NCI-H1417 treated with DMSO at 0.1 percent for 48 hours (cell line): ENCODE measurements around the gene NCAN.

Experiments used
- DNase-seq: peaks from one replicate; lab custom pipeline; 2025; lab: John Stamatoyannopoulos, UW

NCAN gene

GRCh38 chr19:19294914-19295313 lies 83.2 kb downstream of the NCAN start:
- DNase-seq = no peak

DNA sequence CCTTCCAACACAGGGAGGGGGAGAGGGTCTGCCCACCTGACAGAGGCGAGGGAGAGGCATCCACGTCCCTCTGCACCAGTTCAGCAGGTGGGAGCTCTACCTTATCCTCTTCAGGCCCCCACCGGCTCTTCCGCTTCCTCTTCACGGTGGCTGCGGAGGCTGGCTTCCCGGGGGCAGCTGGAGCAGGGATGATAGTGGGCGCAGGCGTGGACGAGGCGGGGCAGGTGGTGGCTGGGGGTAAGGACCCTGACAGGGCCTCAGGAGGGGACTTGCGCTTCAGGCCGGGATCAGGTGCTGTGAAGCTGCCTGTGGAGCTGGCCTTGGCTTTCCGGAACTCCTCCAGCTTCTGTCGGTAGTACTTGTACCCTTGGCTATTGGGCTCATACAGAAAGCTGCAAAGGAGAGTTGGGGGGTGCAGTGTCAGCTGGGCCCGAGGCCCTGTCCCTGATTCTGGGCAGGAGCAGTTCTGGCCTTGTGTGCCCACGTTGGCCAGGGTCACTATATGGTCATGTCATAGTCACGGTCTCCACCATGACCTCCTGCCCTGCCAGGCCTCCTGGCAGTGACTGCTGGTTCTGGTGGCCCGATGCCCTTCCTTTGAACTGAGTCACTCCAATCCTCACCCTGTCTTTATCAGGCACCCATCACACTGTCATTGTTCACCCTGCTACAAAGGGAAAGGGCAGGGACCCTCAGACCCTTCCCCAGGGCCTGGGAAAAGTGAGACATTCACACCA lies 85.4 kb downstream of the NCAN start:
- no peak for DNase-seq

GRCh38 chr19:19297759-19298158 lies 86.0 kb downstream of the NCAN start:
- DNase-seq = no peak

GRCh38 chr19:19300613-19301012 lies 88.9 kb downstream of the NCAN start:
- DNase-seq = no peak
